Ascending aorta (tissue), 2 donors: Measurements from ENCODE around the gene RHOF. TPM values are rescaled to one million over a fixed set of nuclear protein-coding genes. Genes with fewer than 3 reads are reported as not detected.

Experiments used
- DNase-seq, 2 donors: peaks; one replicate each; pipeline ENCODE4 v3.0.0-alpha.2; 2019; ENCODE audit warnings: low spot score in 2 of 2
- H3K27ac ChIP-seq, 2 donors: fragments of 200-600 bp; sonication (generic); one replicate each; pipeline ENCODE4 v1.5.1; 2016 to 2017; ENCODE audit warnings: mild to moderate bottlenecking in 1 of 2
- H3K27me3 ChIP-seq: fragments of 200-600 bp; sonication (generic); one replicate; pipeline ENCODE4 v1.5.1; 2017
- H3K36me3 ChIP-seq, 2 donors: fragments of 200-600 bp; sonication (generic); one replicate each; pipeline ENCODE4 v1.5.1; 2016
- H3K4me1 ChIP-seq, 2 donors: fragments of 200-600 bp; sonication (generic); one replicate each; pipeline ENCODE4 v1.5.1; 2016 to 2017; ENCODE audit warnings: mild to moderate bottlenecking in 1 of 2
- H3K4me3 ChIP-seq, 2 donors: fragments of 200-600 bp; sonication (generic); one replicate each; pipeline ENCODE4 v1.5.1; 2016 to 2017; ENCODE audit warnings: mild to moderate bottlenecking in 1 of 2
- H3K9me3 ChIP-seq, 2 donors: fragments of 200-600 bp; sonication (generic); one replicate each; pipeline ENCODE4 v1.5.1; 2016
- CTCF ChIP-seq, 3 experiments: fragments of 200-600 bp in 2 of 3; fragments of 450-650 bp in 1 of 3; sonication (generic) in 2 of 3; IDR thresholded peaks; one replicate each; pipeline ENCODE4 v1.5.1; 2016 to 2019; ENCODE audit warnings: antibody characterized with exemption in 3 of 3, mild to moderate bottlenecking in 1 of 3, moderate library complexity in 1 of 3
- intact Hi-C: fragments of 100-400 bp; cut with DNase I; formaldehyde crosslinking; loops from one replicate; pipeline ENCODE4 v1.15.1; 2023
- total RNA-seq: library from RNA; depleted of rRNA; stranded (reverse); fragments of >200 nt; gene quantifications from one replicate; pipeline ENCODE4 v1.1.0, GENCODE V29; 2016

RHOF gene
- total RNA-seq, 1 donor from 2014 or later = 1.9 TPM

DNA sequence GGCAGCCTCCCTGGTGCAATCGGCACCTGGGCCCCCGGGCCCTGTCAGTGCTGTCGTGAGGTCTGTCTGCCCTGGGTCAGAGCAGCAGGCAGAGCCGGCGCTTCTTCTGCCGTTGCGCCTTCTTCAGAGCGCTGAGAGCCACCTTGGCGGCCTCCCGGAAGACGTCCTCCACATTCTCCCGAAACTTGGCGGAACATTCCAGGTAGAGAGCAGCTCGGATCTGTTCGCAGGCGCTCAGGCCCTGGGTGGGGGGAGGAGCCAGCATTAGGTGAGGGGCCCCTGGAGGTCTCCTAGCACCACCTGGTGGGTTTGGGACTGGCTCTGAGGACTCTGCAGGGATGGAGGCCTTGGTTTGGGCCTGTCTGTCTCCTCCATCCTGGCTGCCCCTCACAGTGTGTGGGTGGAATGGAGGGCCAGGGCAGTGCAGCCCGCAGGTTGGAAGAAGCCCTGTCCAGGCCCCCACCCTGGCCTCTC is 14.0 kb downstream of the RHOF start:
- Histone ChIP-seq H3K9me3 (no peaks in the 10 kb centered on the region), H3K4me1 (peaks cover 4 to 9% of the 10 kb centered on the region in 2 donors), H3K36me3 (peaks cover 0 to 6% of the 10 kb centered on the region in 2 donors), H3K4me3 (no peak overlapping the region), H3K27ac (no peak overlapping the region), H3K27me3 (no peaks in the 10 kb centered on the region)
- intact Hi-C loops = no loop called here
- no peak for TF ChIP-seq CTCF (IDR thresholded peaks at IDR 0.05)
- no peak for DNase-seq

- H3K27ac ChIP-seq = no peak overlapping the region
- H3K4me3 ChIP-seq = no peak overlapping the region
- TF ChIP-seq CTCF (IDR thresholded peaks at IDR 0.05) = no peak
- H3K27me3 ChIP-seq = no peaks in the 10 kb centered on the region
- H3K9me3 ChIP-seq = no peaks in the 10 kb centered on the region
- no peak for DNase-seq
- peaks cover 4 to 9% of the 10 kb centered on the region in 2 donors for H3K4me1 ChIP-seq
- intact Hi-C loops = no loop called here
- H3K36me3 ChIP-seq = peaks cover 0 to 6% of the 10 kb centered on the region in 2 donors
These were observed 14.7 kb downstream of the RHOF start for GRCh38 chr12:121778567-121779421.

- intact Hi-C loops = loop anchor here (1.0 kb wide), 2 partner anchors 18 to 36 kb away; no protein-coding TSS in a partner anchor
- peak in 1 of 2 donors; percentile 87 for DNase-seq
- TF ChIP-seq CTCF (IDR thresholded peaks at IDR 0.05) = peak; percentile 74 to 85 (median 82)
- Histone ChIP-seq H3K27me3 (no peaks in the 10 kb centered on the region), H3K9me3 (no peaks in the 10 kb centered on the region), H3K4me1 (peaks cover under 1 to 1% of the 10 kb centered on the region in 2 donors), H3K36me3 (peaks cover 0 to 6% of the 10 kb centered on the region in 2 donors), H3K27ac (no peak overlapping the region), H3K4me3 (no peak overlapping the region)
These were observed 17.0 kb downstream of the RHOF start for GRCh38 chr12:121776190-121777098.

GRCh38 chr12:121775501-121775900 is 18.0 kb downstream of the RHOF start:
- intact Hi-C loops = no loop called here
- Histone ChIP-seq H3K4me1 (no peaks in the 10 kb centered on the region), H3K27ac (no peak overlapping the region), H3K27me3 (no peaks in the 10 kb centered on the region), H3K9me3 (no peaks in the 10 kb centered on the region), H3K36me3 (peaks cover 0 to 3% of the 10 kb centered on the region in 2 donors), H3K4me3 (no peak overlapping the region)
- no peak for TF ChIP-seq CTCF (IDR thresholded peaks at IDR 0.05)
- DNase-seq = no peak

- Histone ChIP-seq H3K4me3 (no peak overlapping the region), H3K4me1 (no peaks in the 10 kb centered on the region), H3K27ac (no peak overlapping the region), H3K36me3 (peaks cover 0 to 3% of the 10 kb centered on the region in 2 donors), H3K27me3 (no peaks in the 10 kb centered on the region), H3K9me3 (no peaks in the 10 kb centered on the region)
- TF ChIP-seq CTCF (IDR thresholded peaks at IDR 0.05) = no peak
- DNase-seq = no peak
- intact Hi-C loops = no loop called here
These were observed 18.5 kb downstream of the RHOF start for GRCh38 chr12:121774968-121775474.
